ENCODE data around the gene DQX1. TPM values are rescaled to one million over a fixed set of nuclear protein-coding genes. Genes with fewer than 3 reads are reported as not detected.

DQX1 gene
- total and polyA plus RNA-seq, 9 of the 15 experiments (the other 6 are each of a cell fraction or from before 2014, with no cell fraction given) = 0.04 to 0.38 (median 0.18) TPM; not detected in 1

GRCh38 chr2:74503506-74504475 is 22.2 kb downstream of the DQX1 start (continued):
- TF ChIP-seq ARNT (IDR thresholded peaks at IDR 0.05) = 0 out of 4 replicates have a peak, but pooled peaks of 1 of the 2 experiments have one; percentile 14
- peak in 2 of 3 experiments; percentile 24 to 78 for TF ChIP-seq YY1 (IDR thresholded peaks at IDR 0.05; ENCODE audit: borderline replicate concordance in 1 of 3, control insufficient read depth in 1 of 3, extremely low read depth in 1 of 3, insufficient read depth in 3 of 3, insufficient read length in 1 of 3, insufficient replicate concordance in 2 of 3, low read depth in 1 of 3, low read length in 2 of 3)
- peak; percentile 35; the same call in 1 of the 2 replicates for TF ChIP-seq POLR2AphosphoS5 (IDR thresholded peaks at IDR 0.05; ENCODE audit: control insufficient read depth, insufficient read depth, low read depth, low read length)
- peak; percentile 46; the same call in 1 of the 2 replicates for TF ChIP-seq ATF3 (IDR thresholded peaks at IDR 0.05)
- TF ChIP-seq ATF3 (CRISPR knock-in tag; conservative IDR thresholded peaks at IDR 0.05) = peak; percentile 39; the same call in 1 of the 2 replicates
- TF ChIP-seq CREB1 (IDR thresholded peaks at IDR 0.05) = no peak
- TF ChIP-seq CREB1 (CRISPR knock-in tag; IDR thresholded peaks at IDR 0.05) = peak; percentile 9; the same call in 1 of the 2 replicates
- TF ChIP-seq SETDB1 (IDR thresholded peaks at IDR 0.05; ENCODE audit: low read length) = no peak
- TF ChIP-seq PHB2 (IDR thresholded peaks at IDR 0.05; ENCODE audit: low read depth) = no peak
- TF ChIP-seq NRF1 (conservative IDR thresholded peaks at IDR 0.05 in 1 of 2, IDR thresholded peaks at IDR 0.05 in 1 of 2) = 0 out of 4 replicates have a peak, but pooled peaks of 1 of the 2 experiments have one; percentile 11
- TF ChIP-seq ELK1 (CRISPR knock-in tag; IDR thresholded peaks at IDR 0.05) = no peak
- peak; percentile 36; the same call in 1 of the 2 replicates for TF ChIP-seq ZNF592 (IDR thresholded peaks at IDR 0.05)
- TF ChIP-seq TEAD2 (tag; IDR thresholded peaks at IDR 0.05) = no peak
- peak; percentile 17; the same call in 1 of the 2 replicates for TF ChIP-seq RB1 (IDR thresholded peaks at IDR 0.05; ENCODE audit: low read depth)
- TF ChIP-seq ZNF408 (CRISPR knock-in tag; IDR thresholded peaks at IDR 0.05; ENCODE audit: low read depth) = no peak
- TF ChIP-seq RFX5 (IDR thresholded peaks at IDR 0.05; ENCODE audit: low read depth, low read length) = no peak
- 0 out of 4 replicates have a peak, but pooled peaks of 1 of the 2 experiments have one; percentile 3 for TF ChIP-seq SRF (CRISPR knock-in tag; IDR thresholded peaks at IDR 0.05)
- no peak for TF ChIP-seq NR4A1 (CRISPR knock-in tag; IDR thresholded peaks at IDR 0.05)
- TF ChIP-seq NR4A1 (tag; IDR thresholded peaks at IDR 0.05) = 0 out of 2 replicates have a peak, but pooled peaks have one; percentile 46
- peak; percentile 69 for TF ChIP-seq RBBP5 (IDR thresholded peaks at IDR 0.05; ENCODE audit: borderline replicate concordance, insufficient read depth, low read length, poor library complexity, severe bottlenecking)

Data from K562 (cell line).